HCT116 (cell line): Measurements from ENCODE around the gene CPA5. TPM values are rescaled to one million over a fixed set of nuclear protein-coding genes. Genes with fewer than 3 reads are reported as not detected.

ENCODE experiments used
- ATAC-seq: fragments of 200-7000 bp; cut with Tn5 transposase; 2 replicates; pipeline ENCODE4 v1.9.1; 2020; ENCODE audit warnings: mild to moderate bottlenecking, moderate library complexity
- BruUV-seq: library from RNA; stranded (reverse); fragments of 400-500 nt; replicated peaks from 2 replicates; lab custom pipeline; 2021; lab: Mats Ljungman, UMichigan
- CTCF ChIA-PET: fragments of 300-600 bp; sonication (Branson Sonifier 250); formaldehyde crosslinking; loops from one replicate; lab custom pipeline; 2021; ENCODE audit warnings: antibody characterized with exemption; lab: Charles Lee
- POLR2A ChIA-PET: fragments of 300-600, 350-600 bp; sonication (Branson Sonifier 250); formaldehyde crosslinking; loops from one replicate; lab custom pipeline; 2021; ENCODE audit warnings: antibody characterized with exemption; lab: Charles Lee
- RAD21 ChIA-PET, 2 experiments: fragments of 300-600 bp; sonication (Branson Sonifier 250); formaldehyde crosslinking; loops; one replicate each; lab custom pipeline; 2023; ENCODE audit warnings: low total read pairs in 2 of 2; ENCODE audit not compliant: uncharacterized antibody in 2 of 2, unreplicated experiment in 2 of 2, low non-redundant PET in 1 of 2; lab: Charles Lee
- DNase-seq: peaks from one replicate; pipeline ENCODE4 v3.0.0-alpha.2; 2010; ENCODE audit warnings: low read depth, low spot score
- H2AFZ ChIP-seq: fragments of 200-600 bp; shearing (Covaris generic), sonication (generic); 2 replicates; pipeline ENCODE4 v1.6.1; 2017; ENCODE audit warnings: low read depth, mixed run types, mixed read lengths, antibody characterized with exemption, low read length; ENCODE audit not compliant: poor library complexity, severe bottlenecking
- H3K27ac ChIP-seq: 2 replicates; pipeline ENCODE4 v1.5.1; 2012; ENCODE audit warnings: low read depth, low read length
- H3K27me3 ChIP-seq: fragments of 200-600 bp; sonication (generic); 2 replicates; pipeline ENCODE4 v1.6.1; 2016; ENCODE audit warnings: mixed run types, low read length, mixed read lengths; ENCODE audit not compliant: insufficient read depth
- H3K36me3 ChIP-seq, 2 experiments: fragments of 200-500 bp in 1 of 2; fragments of 200-600 bp in 1 of 2; sonication (Bioruptor generic) in 1 of 2; sonication (generic) in 1 of 2; 2 replicates each; pipeline versions ENCODE4 v1.5.1 to v1.6.1; 2014 to 2016; ENCODE audit warnings: low read length in 2 of 2, inconsistent platforms in 1 of 2, mixed read lengths in 1 of 2, mixed run types in 1 of 2; ENCODE audit not compliant: insufficient read depth in 2 of 2, control insufficient read depth in 1 of 2
- H3K4me1 ChIP-seq, 2 experiments: fragments of 200-600 bp in 1 of 2; sonication (generic) in 1 of 2; 2 replicates each; pipeline versions ENCODE4 v1.5.1 to v1.6.1; 2012 to 2017; ENCODE audit warnings: low read length in 2 of 2, inconsistent platforms in 1 of 2, mild to moderate bottlenecking in 1 of 2, mixed read lengths in 1 of 2, mixed run types in 1 of 2, moderate library complexity in 1 of 2; ENCODE audit not compliant: insufficient read depth in 2 of 2, control insufficient read depth in 1 of 2
- H3K4me2 ChIP-seq: fragments of 200-600 bp; sonication (generic); 2 replicates; pipeline ENCODE4 v1.6.1; 2017; ENCODE audit warnings: mixed run types, low read length, mixed read lengths
- H3K4me3 ChIP-seq, 2 experiments: fragments of 200-600 bp in 1 of 2; sonication (generic) in 1 of 2; replicated peaks in 1 of 2; 2 replicates each; pipeline ENCODE4 v1.5.1; 2011 to 2016; ENCODE audit warnings: low read length in 2 of 2, control low read depth in 1 of 2, low read depth in 1 of 2, mild to moderate bottlenecking in 1 of 2, mixed read lengths in 1 of 2, mixed run types in 1 of 2
- H3K79me2 ChIP-seq: fragments of 200-600 bp; sonication (generic); 2 replicates; pipeline ENCODE4 v1.6.1; 2017; ENCODE audit warnings: mild to moderate bottlenecking, mixed run types, low read length, moderate library complexity, mixed read lengths; ENCODE audit not compliant: insufficient read depth
- H3K9ac ChIP-seq: fragments of 200-600 bp; sonication (generic); 2 replicates; pipeline ENCODE4 v1.6.1; 2016; ENCODE audit warnings: low read length, mixed read lengths
- H3K9me2 ChIP-seq: fragments of 200-600 bp; sonication (generic), shearing (Covaris generic); 2 replicates; pipeline ENCODE4 v1.6.1; 2017; ENCODE audit warnings: mixed run types, mild to moderate bottlenecking, moderate library complexity; ENCODE audit not compliant: insufficient read depth
- H3K9me3 ChIP-seq, 2 experiments: fragments of 200-500 bp in 1 of 2; fragments of 200-600 bp in 1 of 2; sonication (Bioruptor generic) in 1 of 2; sonication (generic) in 1 of 2; 2 replicates each; pipeline ENCODE4 v1.6.1; 2014 to 2017; ENCODE audit warnings: low read length in 2 of 2, mixed read lengths in 2 of 2, inconsistent platforms in 1 of 2, low read depth in 1 of 2, mild to moderate bottlenecking in 1 of 2, mixed run types in 1 of 2, moderate library complexity in 1 of 2; ENCODE audit not compliant: control insufficient read depth in 1 of 2, insufficient read depth in 1 of 2
- H4K20me1 ChIP-seq: fragments of 200-600 bp; sonication (generic), shearing (Covaris generic); 2 replicates; pipeline ENCODE4 v1.6.1; 2017; ENCODE audit warnings: mixed run types, mild to moderate bottlenecking, moderate library complexity; ENCODE audit not compliant: insufficient read depth
- CBX3 ChIP-seq: IDR thresholded peaks from 2 replicates; pipeline ENCODE4 v1.6.1; 2012; ENCODE audit warnings: low read depth
- CEBPB ChIP-seq: IDR thresholded peaks from 2 replicates; pipeline ENCODE4 v1.6.1; 2012; ENCODE audit warnings: low read depth
- POLR2A ChIP-seq: IDR thresholded peaks from 2 replicates; pipeline ENCODE4 v1.7.0; 2011; ENCODE audit warnings: borderline replicate concordance; ENCODE audit not compliant: insufficient read depth, insufficient read length; ENCODE audit errors: extremely low read depth
- REST ChIP-seq: IDR thresholded peaks from 2 replicates; pipeline ENCODE4 v1.6.1; 2012; ENCODE audit warnings: low read depth
- SIN3A ChIP-seq: IDR thresholded peaks from 2 replicates; pipeline ENCODE4 v1.6.1; 2012; ENCODE audit warnings: low read depth
- TCF7L2 ChIP-seq: IDR thresholded peaks from 2 replicates; pipeline ENCODE4 v1.7.0; 2011; ENCODE audit warnings: borderline replicate concordance, inconsistent platforms; ENCODE audit not compliant: insufficient read depth, insufficient read length; ENCODE audit errors: extremely low read depth
- ZFX ChIP-seq: fragments of 450-650 bp; IDR thresholded peaks from 2 replicates; pipeline ENCODE4 v1.6.1; 2017
- intact Hi-C: fragments of 100-400 bp; cut with micrococcal nuclease; formaldehyde crosslinking; loops from 2 replicates; pipeline ENCODE4 v1.10.0; 2022
- total RNA-seq: library from RNA; stranded (reverse); gene quantifications from one replicate; pipeline ENCODE4 v1.2.1, GENCODE V29; 2021; ENCODE audit not compliant: unreplicated experiment
- TF ChIP-seq, protein P1 (sequence below): IDR thresholded peaks from 2 replicates; pipeline ENCODE4 v1.6.1; 2012

The CPA5 gene
- total RNA-seq, 1 experiment from 2014 or later, result not detected

GRCh38 chr7:130384841-130385599, 40.4 kb downstream of the CPA5 start:
- H3K27me3 ChIP-seq, result no peaks in the 10 kb centered on the region
- TF ChIP-seq TCF7L2, result no peak
- no peak for TF ChIP-seq CBX3
- TF ChIP-seq CEBPB, result no peak
- TF ChIP-seq, protein P1, sequence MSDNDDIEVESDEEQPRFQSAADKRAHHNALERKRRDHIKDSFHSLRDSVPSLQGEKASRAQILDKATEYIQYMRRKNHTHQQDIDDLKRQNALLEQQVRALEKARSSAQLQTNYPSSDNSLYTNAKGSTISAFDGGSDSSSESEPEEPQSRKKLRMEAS, result no peak
- no peak for TF ChIP-seq POLR2A
- no peak for TF ChIP-seq SIN3A
- TF ChIP-seq ZFX, result no peak
- no peak for TF ChIP-seq REST
- TF ChIP-seq, all 23 proteins: peak for 0
- BruUV-seq, result no TSS peak
- intact Hi-C loops, result no loop called here
- RAD21 ChIA-PET, result no interaction called here
- Histone ChIP-seq H3K4me2 (no peak overlapping the region), H3K9me2 (no peaks in the 10 kb centered on the region), H3K9ac (no peak overlapping the region), H4K20me1 (no peaks in the 10 kb centered on the region), H3K4me3 (no peak overlapping the region), H3K4me1 (no peaks in the 10 kb centered on the region), H3K27ac (no peak overlapping the region), H3K9me3 (no peaks in the 10 kb centered on the region), H2AFZ (no peak overlapping the region), H3K36me3 (no peaks in the 10 kb centered on the region), H3K79me2 (no peaks in the 10 kb centered on the region)
- ATAC-seq (no peak), DNase-seq (no peak)
- POLR2A ChIA-PET, result no interaction called here
- CTCF ChIA-PET, result no interaction called here
